Mucosa of rectum (tissue), 2 donors: ENCODE data around the gene KCNK5.

Source experiments
- H3K27ac ChIP-seq, 2 donors: one replicate each; pipeline ENCODE4 v1.7.0; 2013; ENCODE audit warnings: inconsistent platforms in 2 of 2, low read depth in 2 of 2, low read length in 2 of 2
- H3K27me3 ChIP-seq, 2 donors: one replicate each; pipeline ENCODE4 v1.7.0; 2013; ENCODE audit warnings: low read length in 2 of 2; ENCODE audit not compliant: control insufficient read depth in 2 of 2, insufficient read depth in 2 of 2
- H3K36me3 ChIP-seq, 2 donors: one replicate each; pipeline ENCODE4 v1.7.0; 2013; ENCODE audit warnings: low read length in 2 of 2; ENCODE audit not compliant: control insufficient read depth in 2 of 2, insufficient read depth in 2 of 2
- H3K4me1 ChIP-seq, 2 donors: one replicate each; pipeline ENCODE4 v1.7.0; 2013; ENCODE audit warnings: low read length in 2 of 2, mild to moderate bottlenecking in 1 of 2; ENCODE audit not compliant: control insufficient read depth in 2 of 2, insufficient read depth in 2 of 2
- H3K4me3 ChIP-seq, 2 donors: one replicate each; pipeline ENCODE4 v1.7.0; 2013; ENCODE audit warnings: low read length in 2 of 2
- H3K9ac ChIP-seq, 2 donors: one replicate each; pipeline ENCODE4 v1.7.0; 2013; ENCODE audit warnings: low read length in 2 of 2, low read depth in 1 of 2, mild to moderate bottlenecking in 1 of 2
- H3K9me3 ChIP-seq, 2 donors: one replicate each; pipeline ENCODE4 v1.7.0; 2013; ENCODE audit warnings: low read length in 2 of 2; ENCODE audit not compliant: control insufficient read depth in 2 of 2
- donor health status: healthy.
- donor health status: Normal muscosa, but diverticular disease.

KCNK5 gene

DNA sequence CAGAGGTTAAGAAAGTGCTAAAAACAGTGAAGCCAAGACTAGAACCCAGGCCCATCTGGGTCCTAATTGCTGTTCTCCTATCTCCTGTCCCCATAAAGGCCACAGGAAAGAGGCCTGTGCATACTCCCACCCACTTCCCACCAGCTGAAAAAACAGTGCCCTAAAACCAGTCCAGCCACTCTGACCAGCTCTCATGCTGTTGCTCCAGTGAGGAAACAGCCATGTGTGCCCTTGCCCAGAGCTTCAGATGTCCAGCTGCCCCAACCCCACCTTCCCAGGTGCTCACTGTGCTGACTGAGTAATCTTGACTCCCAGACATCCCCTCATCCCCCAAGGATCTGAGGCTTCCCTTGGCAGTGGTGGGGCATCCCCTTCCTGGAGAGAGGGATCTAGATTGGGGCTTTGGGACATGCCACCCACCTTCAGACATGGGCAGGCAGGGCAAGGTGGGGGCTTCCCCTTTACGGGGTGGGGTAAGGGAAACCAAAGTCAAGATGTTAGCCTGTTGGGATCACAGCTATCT is 28.7 kb downstream of the KCNK5 start:
- no peak overlapping the region for H3K9ac ChIP-seq
- H3K27ac ChIP-seq: no peak overlapping the region
- H3K27me3 ChIP-seq: no peaks in the 10 kb centered on the region
- peaks cover 54 to 75% of the 10 kb centered on the region in 2 donors for H3K4me1 ChIP-seq
- no peaks in the 10 kb centered on the region for H3K9me3 ChIP-seq
- no peak overlapping the region for H3K4me3 ChIP-seq
- peaks cover under 1 to 2% of the 10 kb centered on the region in 2 donors for H3K36me3 ChIP-seq

DNA sequence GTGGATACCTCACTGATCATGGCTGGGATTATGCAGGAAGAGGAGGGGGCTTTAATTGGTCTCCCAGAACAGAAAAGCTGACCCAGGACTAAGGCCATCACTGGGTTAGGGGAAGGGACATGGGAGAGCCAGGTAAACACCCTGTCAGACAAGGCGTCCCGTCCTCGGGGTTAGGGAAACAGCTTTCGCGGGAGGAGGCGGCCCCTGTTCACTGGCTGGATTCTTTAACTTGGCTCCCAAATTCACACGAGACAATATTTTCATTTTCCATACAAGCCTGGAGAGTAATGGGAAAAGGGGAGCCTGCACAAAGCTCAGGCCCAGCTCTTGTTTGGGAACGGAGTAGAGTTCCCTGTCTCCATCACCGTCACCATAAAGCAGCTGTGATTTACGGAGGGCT is 29.3 kb downstream of the KCNK5 start:
- H3K4me1 ChIP-seq: peaks cover 49 to 70% of the 10 kb centered on the region in 2 donors
- H3K36me3 ChIP-seq: peaks cover 6 to 7% of the 10 kb centered on the region in 2 donors
- no peaks in the 10 kb centered on the region for H3K9me3 ChIP-seq
- no peak overlapping the region for H3K9ac ChIP-seq
- H3K27me3 ChIP-seq: no peaks in the 10 kb centered on the region
- H3K27ac ChIP-seq: no peak overlapping the region
- H3K4me3 ChIP-seq: no peak overlapping the region

DNA sequence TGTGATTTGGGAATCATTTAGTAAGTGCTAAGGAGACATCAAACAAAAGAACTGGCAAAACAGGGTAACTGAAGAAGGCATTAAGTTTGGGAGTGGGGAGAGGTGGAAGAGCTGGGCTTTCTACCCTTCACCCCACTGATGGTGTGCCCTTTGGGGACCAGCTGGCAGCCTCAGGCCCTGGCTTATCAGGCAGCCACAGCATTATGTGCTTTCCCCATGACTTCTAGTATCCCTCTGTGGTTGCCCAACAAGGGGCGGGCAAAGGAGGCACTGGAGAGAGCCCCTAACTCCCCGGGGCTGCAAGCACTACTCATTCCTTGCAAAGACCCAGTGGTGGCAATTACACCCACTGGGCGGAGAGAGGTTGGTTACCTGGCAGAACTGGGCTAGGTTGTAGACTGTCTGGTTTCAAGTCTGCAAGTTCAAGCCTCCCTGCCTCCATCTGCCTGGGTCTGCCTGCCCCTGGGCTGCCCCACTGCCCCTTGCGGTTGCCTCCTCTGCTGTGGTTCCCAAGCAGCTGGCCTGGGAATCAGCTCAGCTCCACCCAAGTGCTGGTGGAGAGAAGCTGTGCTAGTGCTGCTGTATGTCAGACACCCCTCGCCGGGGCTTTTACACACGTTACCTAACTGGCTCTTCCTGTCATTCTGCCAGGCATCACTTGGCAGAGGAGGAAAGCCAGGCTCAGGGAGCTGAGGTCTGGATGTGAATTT is 29.9 kb downstream of the KCNK5 start:
- Histone ChIP-seq H3K27me3 (no peaks in the 10 kb centered on the region), H3K27ac (no peak overlapping the region), H3K9me3 (no peaks in the 10 kb centered on the region), H3K4me1 (peaks cover 43 to 64% of the 10 kb centered on the region in 2 donors), H3K36me3 (peaks cover 11 to 13% of the 10 kb centered on the region in 2 donors), H3K4me3 (no peak overlapping the region), H3K9ac (no peak overlapping the region)

DNA sequence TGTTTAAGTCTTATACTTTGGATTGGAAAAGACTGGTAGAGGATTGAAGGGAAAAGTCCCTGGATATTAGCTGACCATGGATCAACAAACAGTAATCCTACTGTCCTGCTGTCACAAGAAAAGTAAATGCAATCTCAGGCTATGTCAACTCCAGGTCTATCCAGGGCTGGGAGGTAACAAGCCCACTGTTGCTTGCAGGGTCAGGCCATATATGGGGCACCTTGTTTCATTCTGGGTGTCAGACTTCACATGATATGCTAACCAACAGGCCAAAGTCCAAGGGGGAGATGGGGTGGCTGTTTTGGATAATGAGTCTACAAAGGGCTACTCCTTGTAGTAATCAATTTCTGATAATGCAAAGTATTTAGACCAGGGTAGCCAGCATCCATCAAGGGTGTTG is 30.7 kb downstream of the KCNK5 start:
- Histone ChIP-seq H3K9me3 (no peaks in the 10 kb centered on the region), H3K9ac (no peak overlapping the region), H3K27ac (no peak overlapping the region), H3K4me3 (no peak overlapping the region), H3K36me3 (peaks cover 19 to 22% of the 10 kb centered on the region in 2 donors), H3K4me1 (peaks cover 38 to 56% of the 10 kb centered on the region in 2 donors), H3K27me3 (no peaks in the 10 kb centered on the region)

DNA sequence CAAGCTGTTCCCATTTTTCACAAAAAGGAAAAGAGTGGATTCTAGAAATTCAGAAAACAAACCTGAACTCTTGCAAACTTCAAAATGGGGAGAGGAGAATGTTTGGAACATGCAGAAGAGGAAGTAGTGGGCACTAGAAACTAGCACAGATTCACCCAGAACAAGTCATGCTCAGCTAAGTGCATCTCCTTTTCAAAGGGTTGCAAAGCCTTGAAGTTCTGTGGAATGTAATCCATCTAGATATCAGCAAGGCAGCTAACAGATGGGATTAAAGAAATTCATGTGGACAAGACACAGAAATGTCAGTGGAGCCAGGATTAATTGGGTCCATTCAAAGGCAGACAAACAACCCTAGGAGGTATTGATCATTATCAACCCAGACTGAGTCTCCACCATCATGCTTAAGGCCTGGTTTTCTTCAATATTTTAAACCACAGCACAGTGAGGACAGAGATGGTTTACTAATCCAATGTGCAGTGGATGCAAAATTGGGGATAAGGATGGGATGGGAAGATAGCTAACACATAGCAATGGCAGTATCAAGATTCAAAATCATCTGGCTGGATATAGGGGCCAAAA is 31.3 kb downstream of the KCNK5 start:
- no peak overlapping the region for H3K27ac ChIP-seq
- no peak overlapping the region for H3K4me3 ChIP-seq
- H3K27me3 ChIP-seq: no peaks in the 10 kb centered on the region
- no peaks in the 10 kb centered on the region for H3K9me3 ChIP-seq
- peaks cover 22 to 24% of the 10 kb centered on the region in 2 donors for H3K36me3 ChIP-seq
- peaks cover 33 to 51% of the 10 kb centered on the region in 2 donors for H3K4me1 ChIP-seq
- H3K9ac ChIP-seq: no peak overlapping the region

DNA sequence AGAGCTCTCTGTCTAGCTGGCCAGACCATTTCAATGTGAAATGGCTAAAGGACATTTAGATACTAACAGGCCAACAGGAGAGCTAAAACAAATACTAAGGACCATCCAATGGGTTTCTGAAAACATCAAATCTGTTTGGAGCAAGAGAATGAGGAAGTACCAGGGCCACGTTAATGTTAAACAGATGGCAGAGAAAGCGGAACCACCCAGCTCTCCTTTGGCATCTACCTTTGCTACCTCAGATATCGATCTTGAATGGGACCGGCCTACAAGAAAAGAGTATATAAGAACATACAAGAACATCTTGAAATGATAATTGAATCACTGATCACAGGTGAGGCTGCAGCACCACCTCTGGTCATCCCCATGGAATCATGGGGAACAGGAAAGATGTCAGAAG is 31.8 kb downstream of the KCNK5 start:
- Histone ChIP-seq H3K36me3 (peaks cover 24 to 25% of the 10 kb centered on the region in 2 donors), H3K27me3 (no peaks in the 10 kb centered on the region), H3K4me1 (peaks cover 30 to 46% of the 10 kb centered on the region in 2 donors), H3K27ac (no peak overlapping the region), H3K4me3 (no peak overlapping the region), H3K9ac (no peak overlapping the region), H3K9me3 (no peaks in the 10 kb centered on the region)

DNA sequence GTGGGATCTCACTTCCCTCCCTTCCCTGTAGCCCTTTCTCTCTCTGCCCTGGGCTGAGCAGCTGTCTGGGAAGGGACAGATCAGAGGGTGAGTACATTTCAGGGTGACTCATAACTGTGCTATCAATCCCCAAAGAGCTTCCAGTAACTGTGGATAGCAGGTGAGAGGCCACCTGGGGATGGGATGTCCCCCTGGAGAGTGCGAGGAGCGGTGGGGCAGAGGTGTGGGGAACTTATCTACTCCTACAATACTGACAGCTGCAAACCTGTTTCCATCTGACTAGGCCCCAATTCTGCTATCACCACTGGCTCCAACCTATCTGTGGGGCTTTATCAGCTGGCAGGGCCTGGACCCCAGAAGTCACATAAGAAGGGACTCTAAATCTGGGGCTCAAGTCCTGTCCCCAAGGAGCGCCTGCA is 32.6 kb downstream of the KCNK5 start:
- H3K27me3 ChIP-seq: no peaks in the 10 kb centered on the region
- H3K9ac ChIP-seq: no peak overlapping the region
- peaks cover 24 to 30% of the 10 kb centered on the region in 2 donors for H3K36me3 ChIP-seq
- H3K27ac ChIP-seq: peak overlapping the region in 1 of 2 donors; percentile 45
- H3K4me3 ChIP-seq: no peak overlapping the region
- H3K9me3 ChIP-seq: no peaks in the 10 kb centered on the region
- peaks cover 26 to 40% of the 10 kb centered on the region in 2 donors for H3K4me1 ChIP-seq

DNA sequence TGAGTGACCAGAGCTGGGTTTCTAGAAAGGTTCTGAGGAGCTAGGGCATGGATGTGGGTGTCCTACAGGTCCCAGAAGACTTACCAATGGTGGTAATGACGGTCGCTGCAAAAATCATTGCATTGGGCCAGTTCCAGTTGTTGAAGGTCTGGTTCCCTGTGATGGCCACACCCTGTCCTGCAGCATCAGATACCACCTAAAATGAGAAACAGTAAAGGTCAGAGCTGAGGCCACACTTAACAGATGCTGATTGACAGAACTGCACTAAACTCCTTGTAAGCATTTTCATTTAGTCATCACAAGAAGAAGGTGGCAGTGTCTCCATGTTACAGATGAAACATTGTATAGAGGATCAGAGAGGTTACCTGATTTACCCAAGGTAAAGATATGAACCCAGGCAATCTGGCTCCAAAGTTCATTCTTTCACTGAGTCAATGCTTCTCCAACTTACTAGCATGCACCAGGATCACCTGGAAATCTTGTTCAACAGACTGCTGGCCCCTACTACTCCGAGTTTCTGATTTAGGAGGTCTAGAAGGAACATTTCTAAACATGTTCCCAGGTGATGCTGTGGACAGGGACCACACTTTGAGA is 33.4 kb downstream of the KCNK5 start:
- no peak overlapping the region for H3K9ac ChIP-seq
- no peaks in the 10 kb centered on the region for H3K9me3 ChIP-seq
- H3K4me1 ChIP-seq: peaks cover 26 to 37% of the 10 kb centered on the region in 2 donors
- H3K27me3 ChIP-seq: no peaks in the 10 kb centered on the region
- H3K36me3 ChIP-seq: peaks cover 24 to 37% of the 10 kb centered on the region in 2 donors
- no peak overlapping the region for H3K4me3 ChIP-seq
- peak overlapping the region in 1 of 2 donors; percentile 45 for H3K27ac ChIP-seq

DNA sequence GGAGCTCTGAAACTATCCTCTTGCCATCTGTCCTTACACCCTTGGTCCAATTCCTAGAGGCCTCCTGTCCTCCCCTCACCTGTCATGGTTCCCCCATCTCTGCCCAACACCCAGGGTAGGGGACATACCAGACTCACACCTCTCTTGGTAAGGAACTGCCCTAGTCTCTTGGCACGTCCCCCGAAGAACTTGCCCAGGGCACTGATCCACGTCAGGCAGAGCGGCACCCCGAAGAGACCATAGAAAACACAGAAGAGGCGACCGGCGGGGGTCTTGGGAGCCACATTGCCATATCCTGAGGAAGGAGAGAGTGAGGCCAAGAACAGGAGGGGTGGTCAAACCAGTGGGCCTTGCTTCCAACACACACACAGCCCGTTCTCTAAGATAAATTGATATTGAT is 34.8 kb downstream of the KCNK5 start:
- peaks cover 32 to 39% of the 10 kb centered on the region in 2 donors for H3K4me1 ChIP-seq
- H3K36me3 ChIP-seq: peaks cover 24 to 37% of the 10 kb centered on the region in 2 donors
- no peaks in the 10 kb centered on the region for H3K9me3 ChIP-seq
- no peak overlapping the region for H3K9ac ChIP-seq
- no peak overlapping the region for H3K4me3 ChIP-seq
- H3K27ac ChIP-seq: no peak overlapping the region
- no peaks in the 10 kb centered on the region for H3K27me3 ChIP-seq

DNA sequence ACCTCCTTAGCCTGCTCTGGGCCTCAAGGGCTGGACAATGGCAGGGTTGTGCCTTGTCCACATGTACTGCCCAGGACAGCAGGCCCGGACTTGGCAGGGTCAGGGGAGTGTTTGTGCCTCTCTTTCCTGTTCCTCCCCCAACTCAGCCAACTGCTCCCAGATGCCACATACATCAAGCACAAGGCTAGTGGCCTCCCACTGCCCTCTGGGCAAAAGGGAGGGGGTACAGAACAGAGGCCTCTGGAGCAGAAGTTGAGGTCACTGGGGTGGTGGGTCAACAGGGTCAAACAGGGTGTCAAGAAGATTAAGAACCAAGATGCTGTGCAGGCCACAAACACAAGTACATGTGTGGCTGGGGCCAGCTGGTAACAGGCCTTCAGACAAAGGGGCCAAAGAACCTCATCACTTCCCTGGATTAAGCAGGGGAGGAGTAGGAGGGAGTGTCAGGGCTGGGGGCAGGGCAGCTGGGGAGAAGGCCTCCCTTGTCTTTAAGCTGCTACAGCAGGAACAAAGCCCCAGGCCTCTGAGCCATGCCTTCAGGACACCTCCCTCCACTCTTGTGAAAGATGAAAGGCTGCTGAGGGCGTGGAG is 36.0 kb downstream of the KCNK5 start:
- no peak overlapping the region for H3K4me3 ChIP-seq
- H3K36me3 ChIP-seq: peaks cover 24 to 37% of the 10 kb centered on the region in 2 donors
- no peaks in the 10 kb centered on the region for H3K27me3 ChIP-seq
- no peaks in the 10 kb centered on the region for H3K9me3 ChIP-seq
- H3K9ac ChIP-seq: no peak overlapping the region
- peaks cover 38 to 42% of the 10 kb centered on the region in 2 donors for H3K4me1 ChIP-seq
- H3K27ac ChIP-seq: no peak overlapping the region
